ENCODE data around the gene SKAP1. TPM values are rescaled to one million over a fixed set of nuclear protein-coding genes. Genes with fewer than 3 reads are reported as not detected.

Gene SKAP1
- total and polyA plus RNA-seq, 2 donors from 2014 or later: 34.8 to 42.6 TPM

- H3K27ac ChIP-seq (ENCODE audit: low read depth in 2 of 2, low read length in 2 of 2): no peak overlapping the region
- TF ChIP-seq, protein P1, sequence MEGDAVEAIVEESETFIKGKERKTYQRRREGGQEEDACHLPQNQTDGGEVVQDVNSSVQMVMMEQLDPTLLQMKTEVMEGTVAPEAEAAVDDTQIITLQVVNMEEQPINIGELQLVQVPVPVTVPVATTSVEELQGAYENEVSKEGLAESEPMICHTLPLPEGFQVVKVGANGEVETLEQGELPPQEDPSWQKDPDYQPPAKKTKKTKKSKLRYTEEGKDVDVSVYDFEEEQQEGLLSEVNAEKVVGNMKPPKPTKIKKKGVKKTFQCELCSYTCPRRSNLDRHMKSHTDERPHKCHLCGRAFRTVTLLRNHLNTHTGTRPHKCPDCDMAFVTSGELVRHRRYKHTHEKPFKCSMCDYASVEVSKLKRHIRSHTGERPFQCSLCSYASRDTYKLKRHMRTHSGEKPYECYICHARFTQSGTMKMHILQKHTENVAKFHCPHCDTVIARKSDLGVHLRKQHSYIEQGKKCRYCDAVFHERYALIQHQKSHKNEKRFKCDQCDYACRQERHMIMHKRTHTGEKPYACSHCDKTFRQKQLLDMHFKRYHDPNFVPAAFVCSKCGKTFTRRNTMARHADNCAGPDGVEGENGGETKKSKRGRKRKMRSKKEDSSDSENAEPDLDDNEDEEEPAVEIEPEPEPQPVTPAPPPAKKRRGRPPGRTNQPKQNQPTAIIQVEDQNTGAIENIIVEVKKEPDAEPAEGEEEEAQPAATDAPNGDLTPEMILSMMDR (IDR thresholded peaks at IDR 0.05; ENCODE audit: borderline replicate concordance, extremely low read depth, insufficient read depth): peak; percentile 29
- FAIRE-seq (no peak), DNase-seq (peak in 2 of 5 donors; percentile 43 to 66)
- intact Hi-C loops (cut with DNase I): no loop called here
- no peaks in the 10 kb centered on the region for H3K4me1 ChIP-seq (ENCODE audit: control insufficient read depth in 2 of 3, insufficient read depth in 2 of 3, low read depth in 1 of 3, low read length in 3 of 3)
- no peaks in the 10 kb centered on the region for H3K36me3 ChIP-seq (ENCODE audit: control insufficient read depth in 2 of 3, insufficient read depth in 3 of 3, low read length in 3 of 3)
- H3K9me3 ChIP-seq (ENCODE audit: control insufficient read depth in 2 of 3, insufficient read depth in 1 of 3, low read length in 3 of 3): no peaks in the 10 kb centered on the region
- no peaks in the 10 kb centered on the region for H3K27me3 ChIP-seq (ENCODE audit: control insufficient read depth, insufficient read depth, low read length)
- no peak overlapping the region for H3K4me3 ChIP-seq (ENCODE audit: low read length in 3 of 3)
- H3K9ac ChIP-seq (ENCODE audit: low read length in 3 of 3): no peak overlapping the region
Observed at GRCh38 chr17:48181653-48182052, 248.4 kb downstream of the SKAP1 start.

DNA sequence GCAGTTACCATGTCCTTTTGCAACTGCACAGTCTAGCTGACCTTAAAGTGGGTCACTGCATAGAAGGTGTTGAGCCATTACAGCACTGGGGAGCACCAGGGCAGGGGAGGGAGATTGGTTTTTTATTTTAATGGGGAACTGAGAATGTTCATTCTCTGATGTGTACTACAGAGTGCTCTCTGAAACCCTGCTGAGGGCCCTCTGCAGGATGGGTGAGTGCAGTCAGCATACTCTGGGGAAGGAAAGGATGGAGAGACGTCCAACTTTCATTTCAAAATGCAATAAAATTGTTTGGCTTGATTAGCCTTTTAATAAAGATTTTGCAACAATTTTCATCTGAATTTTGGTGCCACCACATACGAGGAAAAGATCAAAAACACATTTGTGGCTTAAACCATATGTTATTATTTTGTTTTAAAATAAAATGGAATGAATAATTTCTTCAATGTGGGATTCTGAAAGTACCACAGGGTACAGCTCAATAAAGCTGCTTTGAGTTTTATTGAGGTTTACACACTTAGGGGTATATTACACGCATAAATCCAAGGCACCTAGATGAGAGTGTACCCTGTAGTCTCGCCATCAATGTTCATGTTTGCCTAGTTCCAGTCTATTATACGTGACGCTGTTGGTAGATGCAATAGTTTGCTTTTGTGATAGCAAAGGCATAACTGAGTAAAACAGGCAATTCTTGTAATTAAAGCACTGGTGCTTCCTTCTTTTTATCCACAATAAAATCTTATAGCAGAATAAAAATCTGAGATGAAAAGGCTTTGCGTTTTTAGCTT lies 249.0 kb downstream of the SKAP1 start:
- Histone ChIP-seq H3K9me3 (ENCODE audit: control insufficient read depth in 2 of 3, insufficient read depth in 1 of 3, low read length in 3 of 3) (no peaks in the 10 kb centered on the region), H3K4me1 (ENCODE audit: control insufficient read depth in 2 of 3, insufficient read depth in 2 of 3, low read depth in 1 of 3, low read length in 3 of 3) (no peaks in the 10 kb centered on the region), H3K4me3 (ENCODE audit: low read length in 3 of 3) (no peak overlapping the region), H3K27me3 (ENCODE audit: control insufficient read depth, insufficient read depth, low read length) (no peaks in the 10 kb centered on the region), H3K27ac (ENCODE audit: low read depth in 2 of 2, low read length in 2 of 2) (no peak overlapping the region), H3K9ac (ENCODE audit: low read length in 3 of 3) (no peak overlapping the region), H3K36me3 (ENCODE audit: control insufficient read depth in 2 of 3, insufficient read depth in 3 of 3, low read length in 3 of 3) (no peaks in the 10 kb centered on the region)
- intact Hi-C loops (cut with DNase I): no loop called here
- DNase-seq (no peak), FAIRE-seq (no peak)
- TF ChIP-seq, protein P1 (IDR thresholded peaks at IDR 0.05; ENCODE audit: borderline replicate concordance, extremely low read depth, insufficient read depth): no peak

GRCh38 chr17:48179071-48179945 lies 250.7 kb downstream of the SKAP1 start:
- H3K36me3 ChIP-seq (ENCODE audit: control insufficient read depth in 2 of 3, insufficient read depth in 3 of 3, low read length in 3 of 3): no peaks in the 10 kb centered on the region
- H3K9me3 ChIP-seq (ENCODE audit: control insufficient read depth in 2 of 3, insufficient read depth in 1 of 3, low read length in 3 of 3): no peaks in the 10 kb centered on the region
- no peaks in the 10 kb centered on the region for H3K4me1 ChIP-seq (ENCODE audit: control insufficient read depth in 2 of 3, insufficient read depth in 2 of 3, low read depth in 1 of 3, low read length in 3 of 3)
- intact Hi-C loops (cut with DNase I): no loop called here
- no peaks in the 10 kb centered on the region for H3K27me3 ChIP-seq (ENCODE audit: control insufficient read depth, insufficient read depth, low read length)
- no peak overlapping the region for H3K9ac ChIP-seq (ENCODE audit: low read length in 3 of 3)
- DNase-seq (no peak), FAIRE-seq (no peak)
- TF ChIP-seq, protein P1 (IDR thresholded peaks at IDR 0.05; ENCODE audit: borderline replicate concordance, extremely low read depth, insufficient read depth): no peak
- H3K27ac ChIP-seq (ENCODE audit: low read depth in 2 of 2, low read length in 2 of 2): no peak overlapping the region
- H3K4me3 ChIP-seq (ENCODE audit: low read length in 3 of 3): no peak overlapping the region

Measured in kidney (tissue), 14 donors.